Measurements from ENCODE around the gene AQP12B.

AQP12B gene

GRCh38 chr2:240627736-240628506 lies 54.8 kb downstream of the AQP12B start:
- H3K4me3 ChIP-seq (ENCODE audit: insufficient read length, low read depth) = no peak overlapping the region
- peaks cover 12% of the 10 kb centered on the region; the same call in 1 of the 2 replicates for H3K9me3 ChIP-seq (ENCODE audit: insufficient read depth, low read length)
- H3K27me3 ChIP-seq (ENCODE audit: insufficient read depth, insufficient read length) = no peaks in the 10 kb centered on the region
- no peaks in the 10 kb centered on the region for H3K36me3 ChIP-seq (ENCODE audit: insufficient read depth, insufficient read length, low read length)
- no peak for DNase-seq (ENCODE audit: low read depth, low spot score)
- H3K4me1 ChIP-seq (ENCODE audit: insufficient read depth, insufficient read length) = peaks cover 24% of the 10 kb centered on the region
- H3K9ac ChIP-seq (ENCODE audit: insufficient read length, low read depth) = no peak overlapping the region
- no peak for TF ChIP-seq ZNF274 (IDR thresholded peaks at IDR 0.05; ENCODE audit: low read depth, low read length)
- no peak for TF ChIP-seq YY1 (IDR thresholded peaks at IDR 0.05; ENCODE audit: insufficient read depth, insufficient read length)
- no peak for TF ChIP-seq SUZ12 (IDR thresholded peaks at IDR 0.05; ENCODE audit: extremely low read depth, insufficient read depth, insufficient read length)

- DNase-seq (ENCODE audit: low read depth, low spot score) = no peak
- Histone ChIP-seq H3K4me1 (ENCODE audit: insufficient read depth, insufficient read length) (peaks cover 24% of the 10 kb centered on the region), H3K9ac (ENCODE audit: insufficient read length, low read depth) (peak overlapping the region; percentile 32), H3K27me3 (ENCODE audit: insufficient read depth, insufficient read length) (no peaks in the 10 kb centered on the region), H3K36me3 (ENCODE audit: insufficient read depth, insufficient read length, low read length) (no peaks in the 10 kb centered on the region), H3K9me3 (ENCODE audit: insufficient read depth, low read length) (no peaks in the 10 kb centered on the region), H3K4me3 (ENCODE audit: insufficient read length, low read depth) (no peak overlapping the region)
- TF ChIP-seq YY1 (IDR thresholded peaks at IDR 0.05; ENCODE audit: insufficient read depth, insufficient read length) (no peak), ZNF274 (IDR thresholded peaks at IDR 0.05; ENCODE audit: low read depth, low read length) (no peak), SUZ12 (IDR thresholded peaks at IDR 0.05; ENCODE audit: extremely low read depth, insufficient read depth, insufficient read length) (no peak)
Measured at GRCh38 chr2:240626531-240627300, 56.0 kb downstream of the AQP12B start.
